Mammary epithelial cell (primary cell): ENCODE measurements around the gene VSTM2L.

Experiments
- CTCF ChIP-seq, 2 donors: IDR thresholded peaks in 1 of 2; conservative IDR thresholded peaks in 1 of 2; 2 replicates each; pipeline ENCODE4 v1.5.1; 2011 to 2012; ENCODE audit warnings: inconsistent platforms in 2 of 2, low read length in 2 of 2, mild to moderate bottlenecking in 2 of 2, control low read depth in 1 of 2, low read depth in 1 of 2; ENCODE audit not compliant: insufficient read depth in 1 of 2; ENCODE audit errors: extremely low read depth in 1 of 2
- EZH2 ChIP-seq: IDR thresholded peaks from 2 replicates; pipeline ENCODE4 v1.6.1; 2012; ENCODE audit warnings: low read length, inconsistent platforms, borderline replicate concordance

- TF ChIP-seq CTCF (conservative IDR thresholded peaks at IDR 0.05 in 1 of 2, IDR thresholded peaks at IDR 0.05 in 1 of 2; ENCODE audit: extremely low read depth in 1 of 2, insufficient read depth in 1 of 2, low read depth in 1 of 2, low read length in 2 of 2) = peak; percentile 10 to 36
- no peak for TF ChIP-seq EZH2
Observed at GRCh38 chr20:37903317-37904007, 535 bp downstream of the VSTM2L start.
